ENCODE data around the gene CCNJL. TPM values are rescaled to one million over a fixed set of nuclear protein-coding genes. Genes with fewer than 3 reads are reported as not detected.
A peak's percentile ranks its signal among the peaks of the same experiment; 100 is the strongest.

Gene CCNJL
- total and polyA plus RNA-seq, 7 donors = 0.04 to 1.3 (median 0.29) TPM; not detected in 1

DNA sequence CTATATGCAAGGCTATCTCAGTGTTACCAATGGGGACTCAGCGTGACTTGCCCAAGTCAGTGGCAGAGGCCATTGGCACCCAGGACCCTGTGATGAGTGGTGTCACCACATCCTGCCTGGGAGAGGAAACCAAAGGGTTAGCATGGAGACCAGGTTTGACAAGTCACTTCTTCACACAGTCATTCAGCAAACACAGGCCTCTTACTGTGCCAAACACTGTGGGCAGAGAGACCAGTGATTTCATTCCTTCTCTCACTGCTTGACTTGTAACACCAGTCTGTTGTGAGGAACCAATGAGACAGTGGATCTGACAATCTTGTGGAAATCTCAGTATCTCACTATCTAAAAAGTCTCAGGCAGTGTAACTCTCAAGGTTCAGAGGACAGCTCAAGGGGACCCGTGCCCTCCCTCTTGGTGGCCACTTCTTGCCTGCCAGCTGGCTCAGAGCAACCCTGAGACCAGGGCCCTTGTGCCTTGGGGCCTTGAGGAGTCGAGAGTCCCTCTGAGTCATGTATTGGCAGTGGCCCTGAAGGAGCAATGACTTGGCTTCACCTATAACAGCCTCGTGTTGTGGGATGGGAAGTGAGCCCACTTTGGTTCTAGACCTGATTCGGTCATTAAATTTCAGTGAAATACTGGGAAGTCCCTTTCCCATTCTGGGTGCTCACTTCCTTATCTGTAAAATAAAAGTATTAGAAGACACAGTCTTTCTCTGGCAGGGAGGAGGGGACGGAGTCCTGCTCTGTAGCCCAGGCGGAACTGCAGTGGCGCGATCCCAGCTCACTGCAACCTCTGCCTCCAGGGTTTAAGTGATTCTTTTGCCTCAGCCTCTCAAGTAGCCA lies 81.5 kb downstream of the CCNJL start:
- intact Hi-C loops (cut with DNase I) = no loop called here
- Histone ChIP-seq H3K4me1 (no peaks in the 10 kb centered on the region), H3K36me3 (ENCODE audit: insufficient read depth in 1 of 2, low read depth in 1 of 2) (no peaks in the 10 kb centered on the region), H3K27ac (no peak overlapping the region), H3K9me3 (no peaks in the 10 kb centered on the region), H3K27me3 (ENCODE audit: insufficient read depth in 3 of 3, low read length in 2 of 3) (peaks cover 0 to 2% (median 0%) of the 10 kb centered on the region in 3 donors), H3K4me3 (no peak overlapping the region)
- ATAC-seq = no peak
- TF ChIP-seq, protein P1, sequence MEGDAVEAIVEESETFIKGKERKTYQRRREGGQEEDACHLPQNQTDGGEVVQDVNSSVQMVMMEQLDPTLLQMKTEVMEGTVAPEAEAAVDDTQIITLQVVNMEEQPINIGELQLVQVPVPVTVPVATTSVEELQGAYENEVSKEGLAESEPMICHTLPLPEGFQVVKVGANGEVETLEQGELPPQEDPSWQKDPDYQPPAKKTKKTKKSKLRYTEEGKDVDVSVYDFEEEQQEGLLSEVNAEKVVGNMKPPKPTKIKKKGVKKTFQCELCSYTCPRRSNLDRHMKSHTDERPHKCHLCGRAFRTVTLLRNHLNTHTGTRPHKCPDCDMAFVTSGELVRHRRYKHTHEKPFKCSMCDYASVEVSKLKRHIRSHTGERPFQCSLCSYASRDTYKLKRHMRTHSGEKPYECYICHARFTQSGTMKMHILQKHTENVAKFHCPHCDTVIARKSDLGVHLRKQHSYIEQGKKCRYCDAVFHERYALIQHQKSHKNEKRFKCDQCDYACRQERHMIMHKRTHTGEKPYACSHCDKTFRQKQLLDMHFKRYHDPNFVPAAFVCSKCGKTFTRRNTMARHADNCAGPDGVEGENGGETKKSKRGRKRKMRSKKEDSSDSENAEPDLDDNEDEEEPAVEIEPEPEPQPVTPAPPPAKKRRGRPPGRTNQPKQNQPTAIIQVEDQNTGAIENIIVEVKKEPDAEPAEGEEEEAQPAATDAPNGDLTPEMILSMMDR (IDR thresholded peaks at IDR 0.05) = no peak
- DNase-seq = peak in 1 of 2 donors; percentile 32
- 64 to 80% (median 66%) methylated on average over 9 of the region's 9 CpGs for WGBS, 3 donors

DNA sequence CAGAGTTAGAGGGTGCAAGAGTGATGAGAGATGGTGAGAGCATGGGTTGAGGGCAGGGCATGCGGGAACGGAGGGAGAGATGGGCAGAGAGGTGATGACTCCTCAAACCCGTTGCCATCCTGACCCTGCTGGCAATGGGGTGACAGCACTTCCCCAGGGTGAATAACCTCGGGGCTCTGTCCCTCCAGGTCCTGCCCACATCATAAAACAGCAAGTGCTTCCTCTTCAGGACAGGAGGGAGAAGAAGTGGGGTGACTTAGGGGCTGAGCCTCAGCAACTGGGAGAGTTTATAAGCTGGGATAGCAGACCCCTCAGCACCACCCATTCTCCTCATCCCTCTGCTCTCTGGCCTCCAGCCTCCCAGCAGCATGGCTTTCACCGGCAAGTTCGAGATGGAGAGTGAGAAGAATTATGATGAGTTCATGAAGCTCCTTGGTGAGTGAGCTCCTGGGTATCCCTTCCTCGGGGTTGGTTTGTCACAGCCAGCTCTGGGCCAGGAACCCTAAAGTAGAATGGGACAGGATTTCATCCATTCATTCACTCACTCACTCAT lies 83.1 kb downstream of the CCNJL start, which contains the start of gene FABP6:
Gene FABP6 (plus strand): TSS at position 317 of the 553 bp plus-strand sequence. CDS start 52 bp downstream, at position 369.
- no peak for ATAC-seq
- TF ChIP-seq, protein P1 (IDR thresholded peaks at IDR 0.05) = no peak
- no peaks in the 10 kb centered on the region for H3K36me3 ChIP-seq (ENCODE audit: insufficient read depth in 1 of 2, low read depth in 1 of 2)

DNA sequence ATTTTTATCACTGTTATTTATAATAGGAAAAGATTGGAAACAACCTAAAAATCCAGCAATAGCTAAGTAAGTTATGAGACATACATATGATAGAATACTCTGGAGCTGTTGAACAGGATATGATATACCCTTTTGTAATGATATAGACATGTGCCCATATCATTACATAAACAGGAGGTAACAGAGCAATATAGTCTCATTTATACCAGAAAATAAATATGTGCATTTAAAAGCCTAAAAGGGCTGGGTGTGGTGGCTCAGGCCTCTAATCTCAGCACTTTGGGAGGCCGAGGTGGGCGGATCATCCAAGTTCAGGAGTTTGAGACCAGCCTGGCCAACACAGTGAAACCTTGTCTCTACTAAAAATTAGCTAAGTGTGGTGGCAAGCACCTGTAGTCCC lies 85.4 kb downstream of the CCNJL start:
- no peaks in the 10 kb centered on the region for H3K36me3 ChIP-seq (ENCODE audit: insufficient read depth in 1 of 2, low read depth in 1 of 2)
- H3K4me3 ChIP-seq = no peak overlapping the region
- TF ChIP-seq, protein P1 (IDR thresholded peaks at IDR 0.05) = no peak
- 90 to 96% (median 91%) methylated on average over 2 of the region's 2 CpGs for WGBS, 3 donors
- DNase-seq (no peak), ATAC-seq (no peak)
- H3K27ac ChIP-seq = no peak overlapping the region
- H3K4me1 ChIP-seq = no peaks in the 10 kb centered on the region
- intact Hi-C loops (cut with DNase I) = no loop called here
- peaks cover 0 to 2% (median 0%) of the 10 kb centered on the region in 3 donors for H3K27me3 ChIP-seq (ENCODE audit: insufficient read depth in 3 of 3, low read length in 2 of 3)
- no peaks in the 10 kb centered on the region for H3K9me3 ChIP-seq

More for the DNA sequence above, 83.1 kb downstream of the CCNJL start, which contains the start of gene FABP6:
- DNase-seq = no peak
- no peaks in the 10 kb centered on the region for H3K4me1 ChIP-seq
- WGBS, 3 donors = 57 to 62% (median 61%) methylated on average over 7 of the region's 7 CpGs
- peaks cover 0 to 2% (median 0%) of the 10 kb centered on the region in 3 donors for H3K27me3 ChIP-seq (ENCODE audit: insufficient read depth in 3 of 3, low read length in 2 of 3)
- intact Hi-C loops (cut with DNase I) = no loop called here
- no peak within 1 kb of the TSS for H3K4me3 ChIP-seq
- no peak within 1 kb of the TSS for H3K27ac ChIP-seq
- no peaks in the 10 kb centered on the region for H3K9me3 ChIP-seq

DNA sequence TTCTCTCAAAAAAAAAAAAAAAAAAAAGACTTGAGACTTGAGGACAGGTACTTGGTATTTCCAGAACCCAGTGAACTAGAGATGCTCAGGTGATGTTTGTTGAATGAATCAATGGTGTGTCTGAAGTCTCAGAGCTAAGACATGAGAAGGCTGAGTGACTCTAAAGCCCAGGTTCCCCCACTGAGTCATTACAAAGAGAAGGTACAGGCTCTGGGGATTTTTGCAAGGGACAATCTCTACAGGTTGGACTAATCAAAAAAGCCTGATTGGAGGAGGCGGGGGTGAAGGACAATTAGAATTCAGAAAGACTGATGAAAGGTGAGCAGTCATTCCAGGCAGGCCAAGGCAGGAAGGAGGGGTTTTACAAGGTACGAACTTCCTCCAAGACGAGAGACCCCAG lies 91.3 kb downstream of the CCNJL start:
- ATAC-seq = no peak
- no peak overlapping the region for H3K4me3 ChIP-seq
- no peaks in the 10 kb centered on the region for H3K4me1 ChIP-seq
- DNase-seq = no peak
- TF ChIP-seq, protein P1 (IDR thresholded peaks at IDR 0.05) = no peak
- intact Hi-C loops (cut with DNase I) = no loop called here
- WGBS, 3 donors = 72 to 87% (median 85%) methylated on average over 3 of the region's 3 CpGs
- no peaks in the 10 kb centered on the region for H3K36me3 ChIP-seq (ENCODE audit: insufficient read depth in 1 of 2, low read depth in 1 of 2)
- H3K27me3 ChIP-seq (ENCODE audit: insufficient read depth in 3 of 3, low read length in 2 of 3) = no peaks in the 10 kb centered on the region
- no peak overlapping the region for H3K27ac ChIP-seq
- H3K9me3 ChIP-seq = no peaks in the 10 kb centered on the region

All from psoas muscle (tissue), 8 donors.